Natural killer cell (primary cell): ENCODE measurements around the gene HNRNPUL1. TPM values are rescaled to one million over a fixed set of nuclear protein-coding genes. Genes with fewer than 3 reads are reported as not detected.
"Not testable (repeated sequence)": the region's sequence is repeated elsewhere in the genome, so short reads cannot be mapped to it uniquely, and the experiment has no call there.

Experiments
- ATAC-seq, 3 donors: fragments of 150-1000 bp in 2 of 3; fragments of 200-7000 bp in 1 of 3; cut with Tn5 transposase; 1 replicate in 1 of 3; 2 replicates in 2 of 3; pipeline ENCODE4 v1.10.0; 2021; ENCODE audit warnings: mild to moderate bottlenecking in 2 of 3, moderate library complexity in 2 of 3
- DNase-seq, 2 donors: peaks; one replicate each; pipeline versions ENCODE4 v3.0.0 to v3.0.0-alpha.2; 2013 to 2021; ENCODE audit warnings: mixed read lengths in 1 of 2
- H3K27ac ChIP-seq: one replicate; pipeline ENCODE4 v1.5.1; 2013; ENCODE audit warnings: mild to moderate bottlenecking, low read length
- H3K27me3 ChIP-seq: one replicate; pipeline ENCODE4 v1.6.1; 2013; ENCODE audit warnings: low read length; ENCODE audit not compliant: control insufficient read depth, insufficient read depth
- H3K36me3 ChIP-seq: one replicate; pipeline ENCODE4 v1.6.1; 2013; ENCODE audit warnings: low read length; ENCODE audit not compliant: control insufficient read depth, insufficient read depth
- H3K4me1 ChIP-seq: one replicate; pipeline ENCODE4 v1.6.1; 2013; ENCODE audit warnings: low read length; ENCODE audit not compliant: control insufficient read depth, insufficient read depth
- H3K4me3 ChIP-seq: one replicate; pipeline ENCODE4 v1.5.1; 2013; ENCODE audit warnings: low read length
- H3K9me3 ChIP-seq: one replicate; pipeline ENCODE4 v1.6.1; 2013; ENCODE audit warnings: low read length; ENCODE audit not compliant: control insufficient read depth, insufficient read depth
- H3K27ac Mint-ChIP-seq, 2 donors: one replicate each; pipeline ENCODE4 v1.8.0; 2022; ENCODE audit warnings: mild to moderate bottlenecking in 2 of 2, mixed read lengths in 2 of 2, moderate library complexity in 1 of 2
- H3K27me3 Mint-ChIP-seq, 2 donors: one replicate each; pipeline ENCODE4 v1.8.0; 2022; ENCODE audit warnings: low read depth in 2 of 2, mixed read lengths in 2 of 2
- H3K36me3 Mint-ChIP-seq: one replicate; pipeline ENCODE4 v1.8.0; 2022; ENCODE audit warnings: mixed read lengths
- H3K4me1 Mint-ChIP-seq, 2 donors: one replicate each; pipeline ENCODE4 v1.8.0; 2022; ENCODE audit warnings: mixed read lengths in 2 of 2
- H3K4me3 Mint-ChIP-seq: one replicate; pipeline ENCODE4 v1.8.0; 2022; ENCODE audit warnings: mild to moderate bottlenecking, moderate library complexity, mixed read lengths
- H3K9me3 Mint-ChIP-seq, 2 donors: one replicate each; pipeline ENCODE4 v1.8.0; 2022; ENCODE audit warnings: mixed read lengths in 2 of 2
- CTCF ChIP-seq: fragments of 200-600 bp; IDR thresholded peaks from one replicate; pipeline ENCODE4 v1.8.0; 2022; ENCODE audit warnings: antibody characterized with exemption
- WGBS: methylation state at CpG from one replicate; pipeline ENCODE4 v1.1.7; 2013; ENCODE audit warnings: missing lambda C conversion rate; ENCODE audit not compliant: insufficient coverage; 5-methylcytosine and 5-hydroxymethylcytosine counted together
- intact Hi-C: fragments of 100-400 bp; cut with micrococcal nuclease; formaldehyde crosslinking; loops from one replicate; pipeline ENCODE4 v1.14.2; 2022
- total RNA-seq, 4 donors: library from RNA; stranded (reverse); fragments of 120-200 nt in 1 of 4; gene quantifications; one replicate each; pipeline versions ENCODE4 v1.2.3 to v1.2.4, GENCODE V29; 2013 to 2022

The HNRNPUL1 gene
- total RNA-seq, 3 donors from 2014 or later (not counting 1 experiment from before 2014, with no cell fraction given), result 279 to 360 (median 315) TPM

- Mint-ChIP-seq H3K4me1 (peaks cover 0 to 5% of the 10 kb centered on the region in 2 donors), H3K27ac (peak overlapping the region in 1 of 2 donors; percentile 1), H3K9me3 (no peaks in the 10 kb centered on the region), H3K4me3 (no peak overlapping the region), H3K27me3 (no peaks in the 10 kb centered on the region), H3K36me3 (peaks cover 45% of the 10 kb centered on the region)
- no peak for TF ChIP-seq CTCF
- Histone ChIP-seq H3K27me3 (no peaks in the 10 kb centered on the region), H3K9me3 (no peaks in the 10 kb centered on the region), H3K27ac (no peak overlapping the region), H3K4me1 (no peaks in the 10 kb centered on the region), H3K36me3 (peaks cover 94% of the 10 kb centered on the region), H3K4me3 (no peak overlapping the region)
- intact Hi-C loops, result no loop called here
- 90% methylated on average over 3 of the region's 3 CpGs for WGBS
- ATAC-seq (no peak), DNase-seq (no peak)
Observed at GRCh38 chr19:41276231-41276630, 12.1 kb downstream of the HNRNPUL1 start.

- peak overlapping the region in 1 of 2 donors; percentile 53 for H3K27ac Mint-ChIP-seq
- peaks cover 0 to 9% of the 10 kb centered on the region in 2 donors for H3K4me1 Mint-ChIP-seq
- no peaks in the 10 kb centered on the region for H3K4me1 ChIP-seq
- no peaks in the 10 kb centered on the region for H3K27me3 ChIP-seq
- 100% methylated on average over 1 of the region's 2 CpGs for WGBS
- no peak for ATAC-seq
- H3K4me3 ChIP-seq, result no peak overlapping the region
- H3K9me3 Mint-ChIP-seq, result no peaks in the 10 kb centered on the region
- no peaks in the 10 kb centered on the region for H3K9me3 ChIP-seq
- intact Hi-C loops, result no loop called here
- TF ChIP-seq CTCF, result no peak
- no peak overlapping the region for H3K27ac ChIP-seq
- H3K36me3 ChIP-seq, result peaks cover 87% of the 10 kb centered on the region
- H3K4me3 Mint-ChIP-seq, result no peak overlapping the region
- H3K27me3 Mint-ChIP-seq, result no peaks in the 10 kb centered on the region
- H3K36me3 Mint-ChIP-seq, result peaks cover 42% of the 10 kb centered on the region
- DNase-seq, result no peak
Observed at GRCh38 chr19:41278478-41278877, 14.3 kb downstream of the HNRNPUL1 start.

- Mint-ChIP-seq H3K9me3 (no peaks in the 10 kb centered on the region), H3K4me3 (no peak overlapping the region), H3K27ac (peak overlapping the region; percentile 56 to 65), H3K4me1 (peaks cover 9 to 10% of the 10 kb centered on the region in 2 donors), H3K36me3 (no peaks in the 10 kb centered on the region), H3K27me3 (no peaks in the 10 kb centered on the region)
- H3K36me3 ChIP-seq, result peaks cover 77% of the 10 kb centered on the region
- WGBS, result 93% methylated on average over 2 of the region's 3 CpGs
- no peaks in the 10 kb centered on the region for H3K9me3 ChIP-seq
- intact Hi-C loops, result loop anchor here (2.0 kb wide), 1 partner anchor 20 kb away; no protein-coding TSS in a partner anchor
- H3K4me3 ChIP-seq, result no peak overlapping the region
- DNase-seq (no peak), ATAC-seq (peak in 2 of 3 donors; percentile 64 to 68)
- H3K27ac ChIP-seq, result no peak overlapping the region
- TF ChIP-seq CTCF, result no peak
- no peaks in the 10 kb centered on the region for H3K27me3 ChIP-seq
- no peaks in the 10 kb centered on the region for H3K4me1 ChIP-seq
Observed at GRCh38 chr19:41288673-41289530, 24.7 kb downstream of the HNRNPUL1 start.

GRCh38 chr19:41289814-41290213, 25.6 kb downstream of the HNRNPUL1 start:
- H3K4me1 Mint-ChIP-seq, result peaks cover 9 to 16% of the 10 kb centered on the region in 2 donors
- not testable (repeated sequence) for H3K36me3 Mint-ChIP-seq, H3K4me3 Mint-ChIP-seq, H3K9me3 ChIP-seq, DNase-seq, ATAC-seq, H3K27me3 ChIP-seq, H3K9me3 Mint-ChIP-seq, H3K4me1 ChIP-seq, H3K27me3 Mint-ChIP-seq, H3K27ac Mint-ChIP-seq, H3K27ac ChIP-seq, H3K4me3 ChIP-seq
- intact Hi-C loops, result loop anchor here (2.0 kb wide), 1 partner anchor 19 kb away; no protein-coding TSS in a partner anchor
- WGBS, result 98% methylated on average over 8 of the region's 8 CpGs
- peaks cover 81% of the 10 kb centered on the region for H3K36me3 ChIP-seq
